Endothelial cell of umbilical vein (primary cell): ENCODE results near the gene FADS2. TPM values are rescaled to one million over a fixed set of nuclear protein-coding genes. Genes with fewer than 3 reads are reported as not detected.

Experiments
- BruUV-seq: library from RNA; stranded (reverse); fragments of 400-500 nt; replicated peaks from 2 replicates; lab custom pipeline; 2021; lab: Mats Ljungman, UMichigan
- CTCF ChIA-PET: fragments of 300-600, 350-600 bp; sonication (Branson Sonifier 250); formaldehyde crosslinking; loops from one replicate; lab custom pipeline; 2021; ENCODE audit warnings: antibody characterized with exemption, inconsistent platforms; lab: Charles Lee
- POLR2A ChIA-PET: fragments of 300-600, 350-600 bp; sonication (Branson Sonifier 250); formaldehyde crosslinking; loops from one replicate; lab custom pipeline; 2021; ENCODE audit warnings: antibody characterized with exemption, inconsistent platforms; lab: Charles Lee
- DNase-seq: peaks from one replicate; pipeline ENCODE4 v3.0.0-alpha.2; 2011; ENCODE audit warnings: low read depth, low spot score
- FAIRE-seq: peaks from 2 replicates; lab custom pipeline; 2011; peaks lifted over from hg19 to GRCh38; lab: Jason Lieb, UNC
- H2AFZ ChIP-seq: 2 replicates; pipeline ENCODE4 v1.6.0; 2012; ENCODE audit warnings: low read depth, low read length, control low read depth, inconsistent platforms
- H3K27ac ChIP-seq: 2 replicates; pipeline ENCODE4 v1.5.1; 2011; ENCODE audit warnings: low read depth, mild to moderate bottlenecking, control low read depth, low read length, moderate library complexity; ENCODE audit not compliant: insufficient read depth
- H3K27me3 ChIP-seq, 2 experiments: 2 replicates each; pipeline versions ENCODE4 v1.6.0 to v1.6.1; 2011; ENCODE audit warnings: low read length in 2 of 2, mixed read lengths in 1 of 2; ENCODE audit not compliant: control insufficient read depth in 2 of 2, insufficient read depth in 2 of 2
- H3K36me3 ChIP-seq, 2 experiments: 2 replicates in 1 of 2; 3 replicates in 1 of 2; pipeline ENCODE4 v1.5.1; 2011; ENCODE audit warnings: low read length in 2 of 2, mild to moderate bottlenecking in 1 of 2, moderate library complexity in 1 of 2; ENCODE audit not compliant: control insufficient read depth in 2 of 2, insufficient read depth in 2 of 2; ENCODE audit errors: extremely low read depth in 1 of 2
- H3K4me1 ChIP-seq: 3 replicates; pipeline ENCODE4 v1.5.1; 2011; ENCODE audit warnings: mild to moderate bottlenecking, low read length; ENCODE audit not compliant: control insufficient read depth, insufficient read depth; ENCODE audit errors: extremely low read depth
- H3K4me2 ChIP-seq: 2 replicates; pipeline ENCODE4 v1.6.1; 2011; ENCODE audit warnings: low read length, control low read depth, mixed read lengths; ENCODE audit not compliant: insufficient read depth
- H3K4me3 ChIP-seq, 3 experiments: fragments of 200-600 bp in 1 of 3; sonication (generic), shearing (Covaris generic) in 1 of 3; replicated peaks in 1 of 3; 2 replicates each; pipeline ENCODE4 v1.5.1; 2011 to 2016; ENCODE audit warnings: control low read depth in 3 of 3, low read length in 3 of 3, mild to moderate bottlenecking in 2 of 3, inconsistent platforms in 1 of 3, low read depth in 1 of 3, moderate library complexity in 1 of 3; ENCODE audit not compliant: insufficient read depth in 1 of 3
- H3K79me2 ChIP-seq: 2 replicates; pipeline ENCODE4 v1.6.0; 2012; ENCODE audit warnings: low read length, inconsistent platforms; ENCODE audit not compliant: control insufficient read depth, insufficient read depth
- H3K9ac ChIP-seq: replicated peaks from 2 replicates; pipeline ENCODE3; 2011; ENCODE audit warnings: low read length, control low read depth; ENCODE audit not compliant: insufficient read depth; ENCODE audit errors: extremely low read depth
- H3K9me1 ChIP-seq: replicated peaks from 3 replicates; pipeline ENCODE4 v1.6.0; 2011; ENCODE audit warnings: mild to moderate bottlenecking, low read length; ENCODE audit not compliant: control insufficient read depth, insufficient read depth; ENCODE audit errors: extremely low read depth
- H3K9me3 ChIP-seq: replicated peaks from 2 replicates; pipeline ENCODE4 v1.5.1; 2012; ENCODE audit warnings: low read length, inconsistent platforms; ENCODE audit not compliant: control insufficient read depth, insufficient read depth
- H4K20me1 ChIP-seq: replicated peaks from 2 replicates; pipeline ENCODE3; 2011; ENCODE audit warnings: mild to moderate bottlenecking, low read length; ENCODE audit not compliant: control insufficient read depth, insufficient read depth; ENCODE audit errors: extremely low read depth
- CTCF ChIP-seq, 2 donors: IDR thresholded peaks; 1 replicate in 1 of 2; 2 replicates in 1 of 2; pipeline ENCODE4 v1.5.1; 2011; ENCODE audit warnings: low read length in 2 of 2, mild to moderate bottlenecking in 2 of 2, moderate library complexity in 2 of 2, control low read depth in 1 of 2, inconsistent platforms in 1 of 2, low read depth in 1 of 2; ENCODE audit not compliant: insufficient read depth in 1 of 2; ENCODE audit errors: extremely low read depth in 1 of 2
- FOS ChIP-seq: IDR thresholded peaks from 2 replicates; pipeline ENCODE4 v1.6.1; 2011; ENCODE audit warnings: mild to moderate bottlenecking, low read length, moderate library complexity, borderline replicate concordance; ENCODE audit not compliant: insufficient read depth
- JUN ChIP-seq: IDR thresholded peaks from 2 replicates; pipeline ENCODE4 v1.6.1; 2011; ENCODE audit warnings: borderline replicate concordance, low read depth; ENCODE audit not compliant: insufficient read length, insufficient read depth
- MAX ChIP-seq: IDR thresholded peaks from 2 replicates; pipeline ENCODE4 v1.6.1; 2011; ENCODE audit not compliant: insufficient read depth, insufficient read length
- MYC ChIP-seq: IDR thresholded peaks from one replicate; pipeline ENCODE4 v1.6.1; 2011; ENCODE audit warnings: mild to moderate bottlenecking, low read depth, low read length
- POLR2A ChIP-seq: IDR thresholded peaks from 2 replicates; pipeline ENCODE4 v1.6.1; 2012; ENCODE audit warnings: low read depth, mild to moderate bottlenecking, control low read depth, low read length
- POLR2AphosphoS5 ChIP-seq: IDR thresholded peaks from 2 replicates; pipeline ENCODE4 v1.6.1; 2012; ENCODE audit warnings: low read depth, mild to moderate bottlenecking, control low read depth, low read length, moderate library complexity; ENCODE audit not compliant: insufficient read depth
- dilution Hi-C: fragments of 300-500 bp; cut with MboI; formaldehyde crosslinking; loops from one replicate; pipeline ENCODE4 v1.15.0; 2019; ENCODE audit warnings: low sequenced_read_pairs; ENCODE audit not compliant: extremely low pct_ligation_motif_present
- intact Hi-C: fragments of 100-400 bp; cut with micrococcal nuclease; formaldehyde crosslinking; loops from one replicate; pipeline ENCODE4 v1.10.0; 2022
- polyA plus RNA-seq, 4 experiments: library from polyadenylated mRNA; depleted of rRNA in 3 of 4; stranded (reverse) in 3 of 4; unstranded in 1 of 4; fragments of >200 nt; gene quantifications; 2 replicates each; pipeline versions ENCODE4 v1.2.1 to v1.2.3, GENCODE V29; 2011 to 2012; ENCODE audit warnings: missing spikeins in 1 of 4
- total RNA-seq: library from RNA; stranded (reverse); gene quantifications from 2 replicates; pipeline ENCODE4 v1.2.3, GENCODE V29; 2021

FADS2 gene
- total and polyA plus RNA-seq, 2 donors (not counting 3 experiments of a cell fraction or from before 2014, with no cell fraction given), result 668 to 898 TPM

- intact Hi-C loops (no loop called here), dilution Hi-C loops (no loop called here)
- no peak for FAIRE-seq
Observed at GRCh38 chr11:61866958-61867343, 38.9 kb downstream of the FADS2 start.

GRCh38 chr11:61868571-61869428, 40.7 kb downstream of the FADS2 start:
- Histone ChIP-seq H3K4me3 (no peak overlapping the region), H3K9me1 (no peaks in the 10 kb centered on the region), H2AFZ (no peak overlapping the region), H3K4me2 (no peak overlapping the region), H3K79me2 (no peaks in the 10 kb centered on the region), H3K27me3 (no peaks in the 10 kb centered on the region), H4K20me1 (no peaks in the 10 kb centered on the region), H3K9me3 (no peaks in the 10 kb centered on the region), H3K36me3 (peaks cover 5 to 6% of the 10 kb centered on the region in 2 experiments), H3K4me1 (peaks cover 4% of the 10 kb centered on the region), H3K27ac (no peak overlapping the region), H3K9ac (no peak overlapping the region)
- intact Hi-C loops, result no loop called here
- no peak for FAIRE-seq
- DNase-seq, result no peak
- BruUV-seq, result no TSS peak
- ChIA-PET POLR2A (no interaction called here), CTCF (interaction anchor here (1.0 to 6.6 kb wide), 6 partner anchors 30 to 239 kb away, joined by 3 to 127 read pairs (median 88); no protein-coding TSS in a partner anchor)
- dilution Hi-C loops, result no loop called here
- TF ChIP-seq FOS (no peak), JUN (no peak), CTCF (IDR thresholded peaks at IDR 0.05; ENCODE audit: extremely low read depth in 1 of 2, insufficient read depth in 1 of 2, low read depth in 1 of 2, low read length in 2 of 2) (no peak), MAX (no peak), MYC (no peak), POLR2AphosphoS5 (no peak)

More at GRCh38 chr11:61866958-61867343, 38.9 kb downstream of the FADS2 start:
- Histone ChIP-seq H3K9me1 (no peaks in the 10 kb centered on the region), H3K27me3 (no peaks in the 10 kb centered on the region), H3K27ac (no peak overlapping the region), H3K9me3 (no peaks in the 10 kb centered on the region), H3K4me1 (peaks cover 4% of the 10 kb centered on the region), H2AFZ (no peak overlapping the region), H3K4me2 (no peak overlapping the region), H3K4me3 (no peak overlapping the region), H3K79me2 (no peaks in the 10 kb centered on the region), H3K36me3 (peaks cover 12 to 19% of the 10 kb centered on the region in 2 experiments), H3K9ac (no peak overlapping the region), H4K20me1 (no peaks in the 10 kb centered on the region)
- DNase-seq, result no peak
- ChIA-PET CTCF (interaction anchor here (0.9 to 1.8 kb wide), 2 partner anchors 32 to 241 kb away, joined by 3 to 11 read pairs; no protein-coding TSS in a partner anchor), POLR2A (no interaction called here)
- TF ChIP-seq JUN, result no peak
- no peak for TF ChIP-seq POLR2A
- TF ChIP-seq FOS, result no peak
- no TSS peak for BruUV-seq
